GM12878 (cell line): ENCODE data around the gene SESN1.

Experiments used
- MYC ChIP-seq: IDR thresholded peaks from 2 replicates; pipeline ENCODE4 v1.6.1; 2011; ENCODE audit warnings: mild to moderate bottlenecking, low read length, moderate library complexity, inconsistent platforms; ENCODE audit not compliant: insufficient read depth, insufficient replicate concordance, insufficient read length, severe bottlenecking
- POU2F2 ChIP-seq: IDR thresholded peaks from 3 replicates; pipeline ENCODE4 v1.6.1; 2011; ENCODE audit warnings: low read depth, mild to moderate bottlenecking, low read length, borderline replicate concordance
- SIN3A ChIP-seq: IDR thresholded peaks from 2 replicates; pipeline ENCODE4 v1.6.1; 2012; ENCODE audit warnings: low read depth, low read length, improper control_type of control experiment
- SREBF2 ChIP-seq: IDR thresholded peaks from 2 replicates; pipeline ENCODE4 v1.6.1; 2012; ENCODE audit warnings: mild to moderate bottlenecking, low read length
- ZNF274 ChIP-seq: IDR thresholded peaks from one replicate; pipeline ENCODE4 v1.8.0; 2011; ENCODE audit not compliant: insufficient read length, insufficient read depth
- TF ChIP-seq, protein P1 (sequence below), 3 experiments: IDR thresholded peaks in 2 of 3; conservative IDR thresholded peaks in 1 of 3; 2 replicates each; pipeline ENCODE4 v1.5.1; 2011; ENCODE audit warnings: low read depth in 3 of 3, low read length in 3 of 3, mild to moderate bottlenecking in 3 of 3, control low read depth in 2 of 3, moderate library complexity in 2 of 3, inconsistent platforms in 1 of 3, mixed read lengths in 1 of 3; ENCODE audit not compliant: control insufficient read depth in 2 of 3, insufficient read depth in 1 of 3; ENCODE audit errors: extremely low read depth in 1 of 3

DNA sequence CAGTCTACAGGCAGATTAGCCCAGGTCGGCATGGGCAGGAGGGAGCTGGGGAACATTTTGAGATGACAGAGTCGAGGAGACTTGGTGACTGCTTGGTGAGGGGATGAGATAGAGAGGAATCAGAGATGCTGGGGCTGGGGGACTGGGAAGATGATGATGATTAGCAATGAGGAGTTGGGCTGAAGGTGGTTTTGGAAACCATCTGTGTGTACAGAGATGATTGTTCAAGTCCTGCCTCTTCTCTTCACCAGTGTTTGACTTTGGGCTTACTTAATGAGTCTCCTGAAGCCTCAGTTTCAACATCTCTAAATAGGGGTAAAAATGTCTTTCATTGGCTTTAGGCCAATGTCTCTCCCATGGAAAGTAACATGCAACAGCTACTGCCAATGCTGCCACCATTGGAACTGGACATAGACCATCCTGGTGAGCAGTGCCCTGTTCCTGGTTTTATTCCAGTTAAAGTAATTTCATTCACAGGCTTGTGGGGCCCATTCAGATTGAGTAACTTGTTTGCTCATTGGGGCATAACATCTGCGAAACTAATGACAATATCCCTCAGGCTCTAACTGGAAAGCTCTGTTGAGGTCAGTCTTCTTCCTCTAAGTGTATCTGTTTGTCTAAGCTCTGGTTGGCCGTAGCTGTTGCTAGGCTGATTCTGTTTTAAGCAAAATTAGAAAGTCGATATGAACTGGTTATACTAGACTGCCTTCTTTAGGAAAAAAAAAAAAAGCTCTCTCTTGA, 147.4 kb downstream of the SESN1 start:
- no peak for TF ChIP-seq SIN3A
- no peak for TF ChIP-seq ZNF274
- TF ChIP-seq POU2F2 = no peak
- TF ChIP-seq, protein P1, sequence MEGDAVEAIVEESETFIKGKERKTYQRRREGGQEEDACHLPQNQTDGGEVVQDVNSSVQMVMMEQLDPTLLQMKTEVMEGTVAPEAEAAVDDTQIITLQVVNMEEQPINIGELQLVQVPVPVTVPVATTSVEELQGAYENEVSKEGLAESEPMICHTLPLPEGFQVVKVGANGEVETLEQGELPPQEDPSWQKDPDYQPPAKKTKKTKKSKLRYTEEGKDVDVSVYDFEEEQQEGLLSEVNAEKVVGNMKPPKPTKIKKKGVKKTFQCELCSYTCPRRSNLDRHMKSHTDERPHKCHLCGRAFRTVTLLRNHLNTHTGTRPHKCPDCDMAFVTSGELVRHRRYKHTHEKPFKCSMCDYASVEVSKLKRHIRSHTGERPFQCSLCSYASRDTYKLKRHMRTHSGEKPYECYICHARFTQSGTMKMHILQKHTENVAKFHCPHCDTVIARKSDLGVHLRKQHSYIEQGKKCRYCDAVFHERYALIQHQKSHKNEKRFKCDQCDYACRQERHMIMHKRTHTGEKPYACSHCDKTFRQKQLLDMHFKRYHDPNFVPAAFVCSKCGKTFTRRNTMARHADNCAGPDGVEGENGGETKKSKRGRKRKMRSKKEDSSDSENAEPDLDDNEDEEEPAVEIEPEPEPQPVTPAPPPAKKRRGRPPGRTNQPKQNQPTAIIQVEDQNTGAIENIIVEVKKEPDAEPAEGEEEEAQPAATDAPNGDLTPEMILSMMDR (IDR thresholded peaks at IDR 0.05 in 2 of 3, conservative IDR thresholded peaks at IDR 0.05 in 1 of 3; ENCODE audit: control insufficient read depth in 2 of 3, extremely low read depth in 1 of 3, insufficient read depth in 1 of 3, low read depth in 3 of 3, low read length in 3 of 3) = no peak
- no peak for TF ChIP-seq MYC
- no peak for TF ChIP-seq SREBF2
